CMK (cell line): Measurements from ENCODE around the gene IL22RA1.

Experiments used
- DNase-seq: peaks from one replicate; pipeline ENCODE4 v3.0.0-alpha.2; 2010; ENCODE audit warnings: low read depth

The IL22RA1 gene

GRCh38 chr1:24096009-24096738 is 46.8 kb downstream of the IL22RA1 start:
- DNase-seq = no peak

- DNase-seq = no peak
Measured at GRCh38 chr1:24095140-24095859, 47.6 kb downstream of the IL22RA1 start.

- DNase-seq = no peak
Measured at GRCh38 chr1:24094554-24094953, 48.4 kb downstream of the IL22RA1 start.

GRCh38 chr1:24093732-24094131 is 49.2 kb downstream of the IL22RA1 start:
- no peak for DNase-seq

- DNase-seq = no peak
Measured at GRCh38 chr1:24092979-24093378, 50.0 kb downstream of the IL22RA1 start.

GRCh38 chr1:24091971-24092482 is 50.9 kb downstream of the IL22RA1 start:
- DNase-seq = no peak

- DNase-seq = no peak
Measured at GRCh38 chr1:24090736-24091135, 52.2 kb downstream of the IL22RA1 start.

GRCh38 chr1:24089743-24090555 is 53.0 kb downstream of the IL22RA1 start:
- DNase-seq = no peak

GRCh38 chr1:24089027-24089742 is 53.8 kb downstream of the IL22RA1 start:
- no peak for DNase-seq

- DNase-seq = no peak
Measured at GRCh38 chr1:24086466-24086865, 56.5 kb downstream of the IL22RA1 start.

- DNase-seq = no peak
Measured at GRCh38 chr1:24085546-24085945, 57.4 kb downstream of the IL22RA1 start.

- DNase-seq = no peak
Measured at GRCh38 chr1:24085007-24085406, 57.9 kb downstream of the IL22RA1 start.

- DNase-seq = peak; percentile 75
Measured at GRCh38 chr1:24084050-24084449, 58.9 kb downstream of the IL22RA1 start.

GRCh38 chr1:24082372-24082771 is 60.6 kb downstream of the IL22RA1 start:
- DNase-seq = no peak

GRCh38 chr1:24081190-24081589 is 61.8 kb downstream of the IL22RA1 start:
- no peak for DNase-seq

GRCh38 chr1:24080131-24080530 is 62.8 kb downstream of the IL22RA1 start:
- DNase-seq = no peak

- no peak for DNase-seq
Measured at GRCh38 chr1:24077278-24077978, 65.5 kb downstream of the IL22RA1 start.

GRCh38 chr1:24075946-24076345 is 67.0 kb downstream of the IL22RA1 start:
- no peak for DNase-seq

GRCh38 chr1:24075590-24075854 is 67.4 kb downstream of the IL22RA1 start:
- no peak for DNase-seq

GRCh38 chr1:24074817-24075589 is 67.9 kb downstream of the IL22RA1 start:
- DNase-seq = no peak

- DNase-seq = no peak
Measured at GRCh38 chr1:24074196-24074595, 68.7 kb downstream of the IL22RA1 start.
